GM21825 (cell line): Measurements from ENCODE around the gene SLC8A2.
"Not testable (repeated sequence)": the region's sequence is repeated elsewhere in the genome, so short reads cannot be mapped to it uniquely, and the experiment has no call there.

Source experiments
- ATAC-seq: cut with Tn5 transposase; IDR thresholded peaks from one replicate; pipeline ENCODE4 v1.9.1; 2021; ENCODE audit warnings: mild to moderate bottlenecking, moderate library complexity; ENCODE audit not compliant: unreplicated experiment

The SLC8A2 gene

DNA sequence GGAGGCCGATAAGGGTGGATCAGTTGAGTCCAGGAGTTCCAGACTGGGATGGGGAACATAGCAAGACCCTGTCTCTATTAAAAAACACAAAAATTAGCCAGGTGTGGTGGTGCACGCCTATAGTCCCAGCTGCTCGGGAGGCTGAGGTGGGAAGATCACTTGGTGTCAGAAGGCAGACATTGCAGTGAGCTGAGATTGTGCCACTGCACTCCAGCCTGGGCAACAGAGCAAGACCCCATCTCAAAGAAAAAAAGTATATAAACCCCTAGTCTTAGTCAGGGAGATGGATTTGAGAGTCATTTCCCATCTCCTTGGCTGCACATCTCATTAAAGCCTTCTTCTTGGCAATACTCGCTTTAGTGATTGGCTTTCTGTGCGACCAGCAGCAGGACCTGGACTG is 87.8 kb downstream of the SLC8A2 start:
- not testable (repeated sequence) for ATAC-seq

DNA sequence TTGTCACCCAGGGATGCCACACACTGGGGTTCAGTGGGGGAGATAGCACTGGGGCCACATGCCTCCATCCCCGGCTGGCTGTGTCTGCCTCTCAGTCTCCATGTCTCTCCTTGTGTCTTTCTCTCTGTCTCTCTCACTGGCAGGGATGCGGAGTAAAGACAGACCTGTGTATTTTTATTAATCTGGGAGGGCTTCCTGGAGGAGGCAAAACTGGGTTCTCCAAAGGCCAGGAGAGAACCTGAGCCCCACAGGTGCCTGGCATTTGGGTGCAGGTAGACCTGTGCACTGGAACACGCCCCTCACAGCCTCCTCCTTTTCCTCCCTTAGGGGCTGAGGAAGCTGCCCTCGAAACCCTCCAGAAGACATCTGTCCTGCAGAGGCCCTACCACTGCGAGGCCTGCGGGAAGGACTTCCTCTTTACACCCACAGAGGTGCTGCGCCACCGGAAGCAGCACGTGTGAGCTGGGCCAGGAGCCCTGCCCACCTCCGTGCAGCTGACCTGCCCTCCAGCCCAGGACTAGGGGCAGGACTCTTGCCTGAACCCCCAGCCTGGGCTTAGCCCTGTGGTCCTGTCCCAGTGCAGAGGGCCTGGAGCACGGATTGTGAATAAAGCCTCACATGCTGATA is 89.9 kb downstream of the SLC8A2 start:
- no peak for ATAC-seq

DNA sequence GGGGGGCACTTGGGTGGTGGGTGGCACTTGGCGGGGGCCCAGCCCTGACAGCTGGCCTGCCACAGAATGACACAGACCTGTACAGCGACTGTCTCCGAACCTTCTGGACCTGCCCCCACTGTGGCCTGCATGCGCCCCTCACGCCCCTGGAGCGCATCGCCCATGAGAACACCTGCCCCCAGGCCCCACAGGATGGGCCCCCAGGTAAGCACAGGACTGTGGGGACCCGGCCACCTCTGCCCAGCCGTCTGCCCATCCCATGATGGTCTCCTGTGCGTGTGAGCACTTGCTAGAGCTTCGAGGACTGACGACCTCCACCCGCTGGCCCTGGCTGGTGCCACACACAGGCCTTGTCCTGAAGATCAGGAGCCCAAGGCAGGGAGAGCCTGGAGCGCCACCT is 90.6 kb downstream of the SLC8A2 start:
- ATAC-seq = no peak

- no peak for ATAC-seq
Measured at GRCh38 chr19:47380559-47380958, 91.1 kb downstream of the SLC8A2 start.

DNA sequence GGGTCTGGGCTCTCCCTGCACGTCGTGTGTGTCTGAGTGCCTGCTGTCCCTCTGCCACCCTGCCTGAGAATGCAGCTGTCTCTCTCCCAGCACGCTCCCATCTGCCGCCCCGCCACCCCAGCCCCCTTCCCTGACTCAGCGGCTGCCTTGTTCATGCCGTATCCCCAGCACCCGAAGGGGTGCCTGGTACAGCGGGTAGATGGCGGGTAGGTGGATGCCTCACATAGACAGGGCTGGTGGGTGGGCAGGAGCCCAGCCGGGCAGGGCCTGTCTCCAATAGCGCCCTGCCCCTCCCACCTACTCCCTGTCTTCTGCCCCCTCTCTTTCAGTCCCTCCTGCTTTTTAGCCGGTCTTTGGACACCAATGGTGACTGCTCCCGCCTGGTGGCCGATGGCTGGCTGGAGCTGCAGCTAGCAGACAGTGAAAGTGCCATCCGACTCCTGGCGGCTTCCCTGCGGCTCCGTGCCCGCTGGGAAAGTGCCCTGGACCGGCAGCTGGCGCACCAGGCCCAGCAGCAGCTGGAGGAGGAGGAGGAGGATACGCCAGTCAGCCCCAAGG is 92.2 kb downstream of the SLC8A2 start:
- no peak for ATAC-seq

- ATAC-seq = no peak
Measured at GRCh38 chr19:47378246-47378645, 93.4 kb downstream of the SLC8A2 start.
